GM18505 (cell line): ENCODE measurements around the gene ADSS1.

ENCODE experiments used
- ATAC-seq: cut with Tn5 transposase; IDR thresholded peaks from one replicate; pipeline ENCODE4 v1.9.1; 2021; ENCODE audit not compliant: unreplicated experiment
- POLR2A ChIP-seq: IDR thresholded peaks from 4 replicates; pipeline ENCODE4 v1.6.1; 2011; ENCODE audit warnings: borderline replicate concordance; ENCODE audit not compliant: insufficient read depth, insufficient read length; ENCODE audit errors: extremely low read depth

Gene ADSS1

GRCh38 chr14:104731320-104732294 lies 7.6 kb downstream of the ADSS1 start:
- no peak for TF ChIP-seq POLR2A
- no peak for ATAC-seq

- TF ChIP-seq POLR2A, result no peak
- no peak for ATAC-seq
Observed at GRCh38 chr14:104732355-104732804, 8.4 kb downstream of the ADSS1 start.

GRCh38 chr14:104732931-104733681 lies 9.1 kb downstream of the ADSS1 start:
- no peak for TF ChIP-seq POLR2A
- no peak for ATAC-seq

DNA sequence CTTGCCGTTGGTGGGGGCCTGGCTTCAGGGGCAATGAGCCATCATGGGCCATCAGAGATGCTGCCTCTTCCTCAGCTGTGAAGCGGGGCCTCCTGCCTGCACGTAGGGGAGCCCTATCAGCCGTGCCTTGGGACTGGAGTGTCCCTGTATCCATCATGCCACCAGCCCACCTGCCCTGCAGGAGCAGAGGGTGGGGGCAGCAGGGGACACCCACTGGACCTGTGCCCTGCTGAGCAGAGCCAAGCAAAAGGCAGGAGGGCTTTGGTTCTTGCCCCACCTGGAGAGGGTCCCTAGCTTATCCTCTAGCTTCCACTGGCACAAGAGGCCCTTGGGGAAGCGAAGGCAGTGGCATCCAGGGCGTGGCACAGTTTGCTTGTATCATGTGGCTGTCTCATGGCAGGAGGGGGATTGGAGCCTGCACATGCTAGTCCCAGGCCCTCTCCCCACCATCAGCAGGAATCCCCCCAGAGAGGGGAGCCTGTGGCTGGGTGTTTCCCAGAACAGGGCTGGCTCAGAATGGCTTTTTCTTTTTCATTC lies 10.1 kb downstream of the ADSS1 start:
- no peak for TF ChIP-seq POLR2A

DNA sequence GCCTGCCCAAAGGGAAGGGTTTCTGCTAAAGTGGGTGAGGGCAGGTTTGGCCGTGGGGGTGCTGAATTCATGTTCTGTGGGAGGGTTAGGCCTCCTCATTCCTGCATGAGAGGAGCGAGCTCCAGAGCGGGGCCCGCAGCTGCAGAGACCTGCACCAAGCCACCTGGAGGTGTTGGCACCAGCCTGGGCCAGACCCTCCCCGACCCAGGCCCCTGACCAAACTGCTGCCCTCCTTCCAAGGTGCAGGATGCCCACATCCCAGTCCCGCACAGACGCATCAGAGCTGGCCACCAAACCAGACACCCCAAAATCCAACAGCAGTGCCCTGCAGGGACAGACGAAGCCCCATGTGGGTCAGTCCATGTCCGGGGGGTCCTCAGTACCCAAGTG lies 10.6 kb downstream of the ADSS1 start:
- no peak for ATAC-seq
- no peak for TF ChIP-seq POLR2A

More for the DNA sequence above, 10.1 kb downstream of the ADSS1 start:
- no peak for ATAC-seq

GRCh38 chr14:104734991-104735779 lies 11.2 kb downstream of the ADSS1 start:
- ATAC-seq, result no peak
- TF ChIP-seq POLR2A, result no peak

- ATAC-seq, result no peak
- TF ChIP-seq POLR2A, result no peak
Observed at GRCh38 chr14:104735830-104736642, 12.0 kb downstream of the ADSS1 start.

DNA sequence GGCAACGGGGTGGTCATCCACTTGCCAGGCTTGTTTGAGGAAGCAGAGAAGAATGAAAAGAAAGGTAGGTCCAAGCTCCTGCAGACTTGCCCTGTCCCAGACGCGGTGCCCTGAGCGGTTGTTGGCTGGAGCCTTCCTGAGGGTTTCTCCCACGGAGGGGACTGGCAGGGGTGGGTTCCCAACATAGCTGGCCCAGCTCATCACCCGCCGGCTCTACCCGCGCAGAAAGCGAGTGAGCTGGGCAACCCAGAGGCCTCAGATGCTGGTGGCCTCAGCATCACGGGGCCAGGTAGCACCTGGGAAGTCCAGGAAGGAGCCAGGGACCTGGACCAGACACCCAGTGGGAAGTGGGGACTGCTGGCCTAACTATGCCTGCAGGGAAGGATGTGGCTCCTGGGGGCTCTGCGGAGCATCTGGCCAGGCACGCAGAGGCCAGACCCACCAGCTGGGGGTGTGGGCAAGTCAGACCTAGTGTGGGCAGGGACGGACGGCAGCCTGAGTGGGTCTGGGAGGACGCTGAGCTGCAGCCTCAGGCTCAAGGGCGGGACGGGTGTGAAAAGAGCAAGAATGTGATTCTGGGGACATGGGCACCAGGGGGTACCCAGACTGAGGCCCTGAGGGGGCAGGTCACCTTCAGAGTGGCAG lies 14.5 kb downstream of the ADSS1 start:
- no peak for ATAC-seq
- no peak for TF ChIP-seq POLR2A

- no peak for TF ChIP-seq POLR2A
- no peak for ATAC-seq
Observed at GRCh38 chr14:104739026-104739425, 15.0 kb downstream of the ADSS1 start.

- no peak for ATAC-seq
- TF ChIP-seq POLR2A, result no peak
Observed at GRCh38 chr14:104739546-104740516, 15.8 kb downstream of the ADSS1 start.
